WTC11 (cell line): Measurements from ENCODE around the gene CPEB3.

Experiments used
- ATF1 ChIP-seq: sonication (generic); formaldehyde crosslinking; IDR thresholded peaks from 2 replicates; pipeline ENCODE4 v1.8.1; 2023; ENCODE audit warnings: mild to moderate bottlenecking, moderate library complexity, missing genetic modification reagents
- CREB1 ChIP-seq: sonication (generic); formaldehyde crosslinking; IDR thresholded peaks from 2 replicates; pipeline ENCODE4 v1.8.0; 2023; ENCODE audit warnings: mild to moderate bottlenecking, missing genetic modification reagents
- RELA ChIP-seq: sonication (generic); formaldehyde crosslinking; IDR thresholded peaks from 2 replicates; pipeline ENCODE4 v1.8.1; 2022; ENCODE audit warnings: missing genetic modification reagents, mild to moderate bottlenecking, borderline replicate concordance
- TF ChIP-seq, protein P1 (sequence below): fragments of 200-600 bp; IDR thresholded peaks from 2 replicates; pipeline ENCODE4 v1.8.0; 2022; ENCODE audit warnings: antibody characterized with exemption

DNA sequence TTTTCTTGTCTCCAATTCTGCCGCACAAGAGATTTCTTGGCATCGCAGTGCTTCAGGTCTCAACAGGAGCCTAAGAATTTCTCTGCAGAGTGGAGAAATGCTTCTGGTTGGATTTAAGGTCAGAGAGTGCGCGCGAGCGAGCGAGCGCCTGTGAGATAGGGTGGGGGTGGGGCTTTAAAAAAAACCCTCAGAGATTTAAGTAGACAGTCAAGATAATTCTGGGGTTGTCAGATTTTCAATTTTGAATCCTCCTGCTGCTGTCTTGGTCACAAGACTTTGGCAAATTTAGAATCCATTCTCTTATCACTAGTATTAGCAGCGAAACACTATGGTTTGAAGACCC, 49.7 kb downstream of the CPEB3 start:
- TF ChIP-seq ATF1 (CRISPR knock-in tag): no peak
- TF ChIP-seq, protein P1, sequence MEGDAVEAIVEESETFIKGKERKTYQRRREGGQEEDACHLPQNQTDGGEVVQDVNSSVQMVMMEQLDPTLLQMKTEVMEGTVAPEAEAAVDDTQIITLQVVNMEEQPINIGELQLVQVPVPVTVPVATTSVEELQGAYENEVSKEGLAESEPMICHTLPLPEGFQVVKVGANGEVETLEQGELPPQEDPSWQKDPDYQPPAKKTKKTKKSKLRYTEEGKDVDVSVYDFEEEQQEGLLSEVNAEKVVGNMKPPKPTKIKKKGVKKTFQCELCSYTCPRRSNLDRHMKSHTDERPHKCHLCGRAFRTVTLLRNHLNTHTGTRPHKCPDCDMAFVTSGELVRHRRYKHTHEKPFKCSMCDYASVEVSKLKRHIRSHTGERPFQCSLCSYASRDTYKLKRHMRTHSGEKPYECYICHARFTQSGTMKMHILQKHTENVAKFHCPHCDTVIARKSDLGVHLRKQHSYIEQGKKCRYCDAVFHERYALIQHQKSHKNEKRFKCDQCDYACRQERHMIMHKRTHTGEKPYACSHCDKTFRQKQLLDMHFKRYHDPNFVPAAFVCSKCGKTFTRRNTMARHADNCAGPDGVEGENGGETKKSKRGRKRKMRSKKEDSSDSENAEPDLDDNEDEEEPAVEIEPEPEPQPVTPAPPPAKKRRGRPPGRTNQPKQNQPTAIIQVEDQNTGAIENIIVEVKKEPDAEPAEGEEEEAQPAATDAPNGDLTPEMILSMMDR: no peak
- TF ChIP-seq RELA: no peak
- TF ChIP-seq CREB1 (CRISPR knock-in tag): no peak
